Stimulated activated CD8-positive, alpha-beta memory T cell treated with anti-CD3 and anti-CD28 coated beads, Interleukin-7, amount 100 ng/mL, for 4 hours (primary cell): ENCODE measurements around the gene BCR.
A peak's percentile ranks its signal among the peaks of the same experiment; 100 is the strongest.
"Not testable (repeated sequence)": the region's sequence is repeated elsewhere in the genome, so short reads cannot be mapped to it uniquely, and the experiment has no call there.

Source experiments
- DNase-seq, 2 donors: peaks; one replicate each; pipeline ENCODE4 v3.0.0-alpha.2; 2020; ENCODE audit warnings: low read depth in 2 of 2

Gene BCR

DNA sequence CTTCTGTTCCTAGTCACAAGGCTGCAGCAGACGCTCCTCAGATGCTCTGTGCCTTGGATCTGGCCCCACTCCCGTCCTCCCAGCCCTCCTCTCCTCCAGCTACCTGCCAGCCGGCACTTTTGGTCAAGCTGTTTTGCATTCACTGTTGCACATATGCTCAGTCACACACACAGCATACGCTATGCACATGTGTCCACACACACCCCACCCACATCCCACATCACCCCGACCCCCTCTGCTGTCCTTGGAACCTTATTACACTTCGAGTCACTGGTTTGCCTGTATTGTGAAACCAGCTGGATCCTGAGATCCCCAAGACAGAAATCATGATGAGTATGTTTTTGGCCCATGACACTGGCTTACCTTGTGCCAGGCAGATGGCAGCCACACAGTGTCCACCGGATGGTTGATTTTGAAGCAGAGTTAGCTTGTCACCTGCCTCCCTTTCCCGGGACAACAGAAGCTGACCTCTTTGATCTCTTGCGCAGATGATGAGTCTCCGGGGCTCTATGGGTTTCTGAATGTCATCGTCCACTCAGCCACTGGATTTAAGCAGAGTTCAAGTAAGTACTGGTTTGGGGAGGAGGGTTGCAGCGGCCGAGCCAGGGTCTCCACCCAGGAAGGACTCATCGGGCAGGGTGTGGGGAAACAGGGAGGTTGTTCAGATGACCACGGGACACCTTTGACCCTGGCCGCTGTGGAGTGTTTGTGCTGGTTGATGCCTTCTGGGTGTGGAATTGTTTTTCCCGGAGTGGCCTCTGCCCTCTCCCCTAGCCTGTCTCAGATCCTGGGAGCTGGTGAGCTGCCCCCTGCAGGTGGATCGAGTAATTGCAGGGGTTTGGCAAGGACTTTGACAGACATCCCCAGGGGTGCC is 109.8 kb downstream of the BCR start:
- peak; percentile 14 to 15 for DNase-seq

GRCh38 chr22:23291806-23292452 is 111.6 kb downstream of the BCR start:
- no peak for DNase-seq

- DNase-seq, result no peak
These were observed 112.4 kb downstream of the BCR start for GRCh38 chr22:23292453-23293350.

GRCh38 chr22:23293720-23294119 is 113.4 kb downstream of the BCR start:
- no peak for DNase-seq

DNA sequence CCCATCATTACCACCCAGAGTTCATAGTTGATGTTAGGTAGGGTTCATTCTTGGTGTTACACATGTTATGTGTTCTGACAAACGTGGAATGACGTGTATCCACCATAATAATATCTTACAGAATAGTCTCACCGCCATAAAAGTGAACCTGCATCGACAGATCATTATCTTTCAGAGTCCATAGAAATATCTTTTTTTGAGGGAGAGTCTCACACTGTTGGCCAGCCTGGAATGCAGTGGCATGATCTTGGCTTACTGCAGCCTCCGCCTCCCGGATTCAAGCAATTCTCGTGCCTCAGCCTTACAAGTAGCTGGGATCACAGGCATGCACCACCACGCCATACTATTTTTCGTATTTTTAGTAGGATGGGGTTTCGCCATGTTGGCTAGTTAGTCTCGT is 113.9 kb downstream of the BCR start:
- DNase-seq, result no peak

DNA sequence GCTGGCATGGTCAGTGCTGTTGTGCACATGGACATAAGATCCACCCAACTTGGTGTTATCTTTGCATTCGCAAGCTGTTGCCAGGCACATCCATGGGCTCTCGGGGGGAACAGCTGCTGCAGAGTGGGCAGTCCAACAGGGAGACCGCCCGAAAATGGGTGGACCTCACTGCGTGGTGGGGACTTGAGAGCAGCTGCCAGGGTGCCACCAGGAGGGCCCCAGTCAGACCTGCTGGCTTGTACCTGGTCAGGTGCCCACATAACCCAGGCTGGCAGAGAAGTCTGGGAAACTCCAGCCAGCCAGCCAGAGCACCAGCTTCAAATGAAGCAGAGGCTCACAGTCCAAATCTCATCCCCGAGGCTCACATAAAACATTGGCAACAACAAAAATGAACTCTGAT is 120.2 kb downstream of the BCR start:
- DNase-seq, result no peak

GRCh38 chr22:23301591-23301990 is 121.3 kb downstream of the BCR start:
- no peak for DNase-seq

DNA sequence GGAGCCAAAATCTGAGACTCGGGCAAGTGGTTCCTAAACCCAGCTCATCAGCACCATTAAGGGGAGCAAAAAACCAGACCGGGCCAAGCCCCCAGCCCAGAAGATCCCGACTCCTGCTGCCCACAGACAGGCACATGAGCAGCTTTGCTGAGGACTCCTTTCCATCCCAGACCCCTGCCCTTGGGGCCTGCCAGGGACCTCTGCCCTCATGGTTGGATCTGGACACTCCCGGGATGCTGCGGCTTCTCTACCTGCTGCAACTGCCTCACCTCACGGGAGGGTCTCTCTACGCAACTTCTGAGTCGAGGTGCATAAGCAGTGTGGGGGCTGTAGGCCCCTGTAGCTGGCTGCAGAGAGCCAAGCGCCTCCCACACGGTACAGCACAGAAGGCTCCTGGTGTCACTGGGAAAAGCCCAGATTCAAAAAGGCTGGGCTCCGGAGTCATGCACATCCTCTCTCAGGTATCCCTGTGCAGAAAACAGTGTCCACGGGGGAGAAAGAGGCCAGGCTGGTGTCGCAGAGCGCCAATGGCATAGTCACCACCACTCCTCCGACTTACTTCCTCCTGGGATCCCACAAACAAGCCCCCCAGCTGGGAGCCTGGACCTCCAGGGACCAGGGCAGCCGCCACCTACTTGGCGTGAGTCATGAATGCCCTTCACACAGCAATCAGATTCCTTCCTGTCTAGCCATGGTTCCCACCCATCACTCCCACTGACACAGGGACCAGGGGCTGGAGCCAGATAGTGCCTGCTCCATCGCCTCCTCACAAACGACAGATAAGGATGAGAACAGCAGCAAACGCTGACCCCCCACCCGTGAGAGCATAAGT is 122.1 kb downstream of the BCR start:
- no peak for DNase-seq

- DNase-seq, result no peak
These were observed 125.1 kb downstream of the BCR start for GRCh38 chr22:23305321-23305910.

DNA sequence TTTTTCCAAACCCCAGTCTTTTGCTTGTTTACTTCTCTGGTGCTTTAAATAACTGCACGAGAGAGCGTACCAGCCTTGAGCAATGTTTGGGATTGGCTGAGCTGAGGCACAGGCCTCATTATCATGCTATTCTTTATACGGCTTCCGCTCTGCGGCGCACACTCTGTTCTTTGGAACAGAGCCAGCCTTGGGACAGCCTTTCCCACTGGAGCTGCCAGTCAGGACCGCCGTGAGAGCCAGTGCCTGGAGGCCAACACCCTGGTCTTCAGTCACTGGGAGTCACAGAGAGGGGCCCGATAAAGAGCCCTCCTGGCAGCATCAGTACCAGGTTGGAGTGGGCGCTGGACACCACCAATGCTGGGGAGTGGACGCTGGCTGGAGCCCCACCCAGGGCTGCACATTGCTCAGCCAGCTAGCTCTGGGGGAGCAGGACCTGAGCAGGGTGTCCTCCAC is 125.6 kb downstream of the BCR start:
- no peak for DNase-seq

- DNase-seq, result no peak
These were observed 126.2 kb downstream of the BCR start for GRCh38 chr22:23306438-23306921.

GRCh38 chr22:23306926-23307325 is 126.6 kb downstream of the BCR start:
- no peak for DNase-seq

GRCh38 chr22:23307511-23307910 is 127.2 kb downstream of the BCR start:
- not testable (repeated sequence) for DNase-seq

GRCh38 chr22:23309261-23309660 is 129.0 kb downstream of the BCR start:
- not testable (repeated sequence) for DNase-seq

- DNase-seq, result not testable (repeated sequence)
These were observed 130.3 kb downstream of the BCR start for GRCh38 chr22:23310443-23311097.

- DNase-seq, result not testable (repeated sequence)
These were observed 131.5 kb downstream of the BCR start for GRCh38 chr22:23311635-23312420.

DNA sequence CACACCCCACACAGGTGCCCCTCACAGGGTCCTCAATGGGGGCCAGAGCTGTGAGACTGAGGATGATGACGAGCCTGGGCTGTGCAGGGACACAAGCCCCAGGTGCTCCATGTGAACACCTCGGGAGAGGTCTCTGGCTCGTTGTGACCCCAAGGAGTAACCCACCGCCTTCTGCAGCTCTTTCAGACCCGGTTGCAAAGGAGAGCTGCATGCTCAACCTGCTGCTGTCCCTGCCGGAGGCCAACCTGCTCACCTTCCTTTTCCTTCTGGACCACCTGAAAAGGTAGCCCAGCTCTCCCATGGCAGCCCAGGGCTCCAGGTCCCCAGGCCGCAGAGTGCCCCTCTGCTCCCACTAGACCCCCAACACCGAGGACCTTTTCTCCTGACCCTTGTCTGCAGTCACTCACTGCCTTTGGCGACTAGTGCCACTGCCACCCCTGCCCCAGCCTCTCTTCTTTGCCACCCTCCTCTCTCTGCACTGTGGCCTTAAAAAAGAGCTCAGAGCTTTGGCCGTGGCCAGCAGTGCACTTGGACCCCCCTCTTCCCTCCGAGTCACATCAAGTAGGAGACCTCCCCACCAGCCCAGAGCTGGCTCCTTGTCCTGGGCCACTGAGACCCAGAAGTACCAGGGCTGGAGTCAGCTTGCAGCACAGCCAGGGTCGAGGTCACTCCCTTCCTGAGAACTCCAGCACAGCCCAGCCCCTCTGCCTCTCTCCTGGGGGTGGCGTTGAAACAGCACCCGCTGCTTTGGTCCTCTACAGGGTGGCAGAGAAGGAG is 133.7 kb downstream of the BCR start:
- DNase-seq, result no peak

DNA sequence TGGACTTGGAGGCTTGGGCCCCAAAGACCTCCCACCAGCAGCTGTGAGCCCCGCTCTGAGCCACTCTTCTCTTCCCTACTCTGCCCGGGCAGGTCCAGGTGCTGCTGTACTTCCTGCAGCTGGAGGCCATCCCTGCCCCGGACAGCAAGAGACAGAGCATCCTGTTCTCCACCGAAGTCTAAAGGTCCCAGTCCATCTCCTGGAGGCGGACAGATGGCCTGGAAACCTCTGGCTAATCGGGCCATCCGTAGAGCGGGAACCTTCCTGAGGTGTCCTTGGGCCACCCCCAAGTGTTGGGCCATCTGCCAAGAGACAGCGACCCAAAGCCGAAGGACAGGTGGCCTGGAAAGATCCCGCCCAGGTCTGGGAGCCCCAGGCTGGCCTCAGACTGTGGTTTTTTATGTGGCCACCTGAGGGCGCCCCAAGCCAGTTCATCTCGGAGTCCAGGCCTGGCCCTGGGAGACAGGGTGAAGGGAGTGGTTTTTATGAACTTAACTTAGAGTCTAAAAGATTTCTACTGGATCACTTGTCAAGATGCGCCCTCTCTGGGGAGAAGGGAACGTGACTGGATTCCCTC is 135.1 kb downstream of the BCR start:
- peak in 1 of 2 donors; percentile 30 for DNase-seq
